Tibial nerve (tissue), 3 donors: ENCODE results near the gene MED22.
"Not testable (repeated sequence)": the region's sequence is repeated elsewhere in the genome, so short reads cannot be mapped to it uniquely, and the experiment has no call there.

ENCODE experiments used
- CTCF ChIP-seq, 5 experiments: fragments of 200-600 bp in 3 of 5; fragments of 450-650 bp in 2 of 5; sonication (generic) in 3 of 5; IDR thresholded peaks; one replicate each; pipeline ENCODE4 v1.5.1; 2016 to 2019; ENCODE audit warnings: antibody characterized with exemption in 5 of 5, mild to moderate bottlenecking in 3 of 5, moderate library complexity in 2 of 5
- POLR2A ChIP-seq, 2 donors: fragments of 450-650 bp; IDR thresholded peaks; one replicate each; pipeline ENCODE4 v1.6.1; 2017; ENCODE audit warnings: antibody characterized with exemption in 2 of 2, mild to moderate bottlenecking in 2 of 2, moderate library complexity in 2 of 2

DNA sequence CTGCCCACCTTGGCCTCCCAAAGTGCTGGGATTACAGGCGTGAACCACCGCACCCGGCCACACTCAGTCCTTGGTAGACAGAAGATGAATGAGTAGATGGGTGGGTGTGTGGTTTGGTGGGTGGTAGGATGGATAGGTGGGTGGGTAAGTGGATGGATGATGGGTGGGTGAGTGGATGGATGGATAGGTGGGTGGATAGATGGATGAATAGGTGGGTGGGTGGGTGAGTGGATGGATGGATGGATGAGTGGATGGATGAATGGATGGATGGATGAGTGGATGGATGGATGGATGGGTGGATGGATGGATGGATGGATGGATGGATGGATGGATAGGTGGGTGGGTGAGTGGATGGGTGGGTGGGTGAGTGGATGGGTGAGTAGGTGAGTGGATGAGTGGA is 44.4 kb upstream of the MED22 start:
- not testable (repeated sequence) for TF ChIP-seq CTCF, POLR2A (IDR thresholded peaks at IDR 0.05)
